ENCODE results near the gene SMARCD1. TPM values are rescaled to one million over a fixed set of nuclear protein-coding genes. Genes with fewer than 3 reads are reported as not detected.

The SMARCD1 gene
- total and polyA plus RNA-seq, 9 of the 15 experiments (the other 6 are each of a cell fraction or from before 2014, with no cell fraction given), result 0.86 to 91.7 (median 48.0) TPM

- Histone ChIP-seq H3K9me1 (ENCODE audit: control insufficient read depth, insufficient read depth, low read length) (no peaks in the 10 kb centered on the region), H3K4me2 (ENCODE audit: insufficient read depth, low read length) (no peak overlapping the region), H4K20me1 (replicated peaks; ENCODE audit: control insufficient read depth, insufficient read depth, low read length) (0 out of 2 replicates have a peak, but pooled peaks cover 7% of the 10 kb centered on the region), H3K27me3 (ENCODE audit: control insufficient read depth in 2 of 2, insufficient read depth in 2 of 2, low read length in 2 of 2) (no peaks in the 10 kb centered on the region), H3K9me3 (replicated peaks; ENCODE audit: control insufficient read depth, insufficient read depth, low read depth, low read length) (no peaks in the 10 kb centered on the region), H3K4me1 (replicated peaks in 1 of 2; ENCODE audit: control insufficient read depth in 2 of 2, insufficient read depth in 2 of 2, low read length in 2 of 2) (peaks cover 22 to 26% of the 10 kb centered on the region in 2 experiments), H3K9ac (ENCODE audit: insufficient read depth in 1 of 2, low read depth in 2 of 2, low read length in 2 of 2) (no peak overlapping the region), H3K27ac (ENCODE audit: extremely low read depth, low read depth, low read length) (no peak overlapping the region), H3K36me3 (ENCODE audit: control insufficient read depth, insufficient read depth, low read length) (no peaks in the 10 kb centered on the region), H3K4me3 (no peak overlapping the region), H3K79me2 (ENCODE audit: control insufficient read depth, insufficient read depth, low read length) (no peaks in the 10 kb centered on the region), H2AFZ (ENCODE audit: low read depth, low read length) (no peak overlapping the region)
- ChIA-PET POLR2A (interaction anchor here (0.7 to 1.5 kb wide), 10 partner anchors 10 to 1718 kb away, joined by 3 to 8 read pairs (median 4); partner anchors contain the start of gene RACGAP1), CTCF (ENCODE audit: low intra/inter-chr PET ratio) (interaction anchor here (0.6 to 4.7 kb wide), 10 partner anchors 12 to 172 kb away, joined by 3 to 31 read pairs (median 4); partner anchors contain the start of gene ASIC1)
- in situ Hi-C loops (cut with MboI), result no loop called here
- ATAC-seq (peak; percentile 90), FAIRE-seq (peak; percentile 91), DNase-seq (ENCODE audit: extremely low read depth in 1 of 4, low spot score in 3 of 4) (peak; percentile 87 to 94 (median 88))
- no TSS peak for BruUV-seq (replicated peaks)
- intact Hi-C loops (cut with micrococcal nuclease), result loop anchor here (1.0 kb wide), 3 partner anchors 11 to 31 kb away; no protein-coding TSS in a partner anchor
- WGBS (ENCODE audit: insufficient coverage, low coverage, missing lambda C conversion rate), result 32% methylated on average over 9 of the region's 9 CpGs
- TF ChIP-seq GABPA (tag; conservative IDR thresholded peaks at IDR 0.05; ENCODE audit: low read depth) (no peak), TAL1 (IDR thresholded peaks at IDR 0.05) (peak; percentile 22; the same call in 1 of the 2 replicates), ZNF174 (CRISPR knock-in tag; IDR thresholded peaks at IDR 0.05) (no peak), OTX1 (CRISPR knock-in tag; IDR thresholded peaks at IDR 0.05) (no peak), ARID2 (IDR thresholded peaks at IDR 0.05) (peak; percentile 95), SP1 (CRISPR knock-in tag; IDR thresholded peaks at IDR 0.05) (no peak), CBFA2T3 (IDR thresholded peaks at IDR 0.05) (peak; percentile 73), SMC3 (conservative IDR thresholded peaks at IDR 0.05; ENCODE audit: insufficient read depth, low read depth, low read length) (peak; percentile 94), JUND (IDR thresholded peaks at IDR 0.05; ENCODE audit: borderline replicate concordance, low read depth, low read length) (peak; percentile 71; the same call in 1 of the 2 replicates), JUND (tag; IDR thresholded peaks at IDR 0.05; ENCODE audit: borderline replicate concordance, low read depth, low read length) (peak; percentile 55; the same call in 1 of the 3 replicates), HDAC2 (IDR thresholded peaks at IDR 0.05) (no peak), RAD21 (CRISPR knock-in tag; conservative IDR thresholded peaks at IDR 0.05 in 1 of 2, IDR thresholded peaks at IDR 0.05 in 1 of 2) (peak; percentile 97 to 99), GATA2 (CRISPR knock-in tag; IDR thresholded peaks at IDR 0.05) (peak; percentile 88), ZEB2 (IDR thresholded peaks at IDR 0.05) (peak; percentile 37; the same call in 1 of the 2 replicates), ZNF764 (CRISPR knock-in tag; IDR thresholded peaks at IDR 0.05; ENCODE audit: low read depth) (no peak), LCOR (CRISPR knock-in tag; IDR thresholded peaks at IDR 0.05) (0 out of 2 replicates have a peak, but pooled peaks have one; percentile 42), CC2D1A (IDR thresholded peaks at IDR 0.05) (peak; percentile 79), BCL6 (CRISPR knock-in tag; IDR thresholded peaks at IDR 0.05) (no peak), CGGBP1 (CRISPR knock-in tag; IDR thresholded peaks at IDR 0.05) (no peak), TCF3 (CRISPR knock-in tag; IDR thresholded peaks at IDR 0.05) (peak; percentile 72), SMAD4 (CRISPR knock-in tag; conservative IDR thresholded peaks at IDR 0.05) (0 out of 2 replicates have a peak, but pooled peaks have one; percentile 36), ZNF75A (CRISPR knock-in tag; IDR thresholded peaks at IDR 0.05) (no peak), MAZ (CRISPR knock-in tag; conservative IDR thresholded peaks at IDR 0.05 in 1 of 2, IDR thresholded peaks at IDR 0.05 in 1 of 2) (peak; percentile 38 to 79; a peak in 2 of 4 replicates)
- TF ChIP-seq, protein P1, sequence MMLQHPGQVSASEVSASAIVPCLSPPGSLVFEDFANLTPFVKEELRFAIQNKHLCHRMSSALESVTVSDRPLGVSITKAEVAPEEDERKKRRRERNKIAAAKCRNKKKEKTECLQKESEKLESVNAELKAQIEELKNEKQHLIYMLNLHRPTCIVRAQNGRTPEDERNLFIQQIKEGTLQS (IDR thresholded peaks at IDR 0.05), result peak; percentile 74
- TF ChIP-seq, protein P1 (CRISPR knock-in tag; conservative IDR thresholded peaks at IDR 0.05), result no peak
Observed at GRCh38 chr12:50039151-50039835, 45.8 kb upstream of the SMARCD1 start.

All from K562 (cell line).